ENCODE measurements around the gene PGRMC2.
"Not testable (repeated sequence)": the region's sequence is repeated elsewhere in the genome, so short reads cannot be mapped to it uniquely, and the experiment has no call there.

- not testable (repeated sequence) for TF ChIP-seq EZH2phosphoT487 (IDR thresholded peaks at IDR 0.05; ENCODE audit: borderline replicate concordance, low read length); CTCF (conservative IDR thresholded peaks at IDR 0.05; ENCODE audit: low read depth, low read length); EZH2 (IDR thresholded peaks at IDR 0.05; ENCODE audit: low read length, unreplicated experiment)
These were observed 22.1 kb downstream of the PGRMC2 start for GRCh38 chr4:128265550-128265949.

All from PC-3 (cell line).